GM23248 (cell line): Measurements from ENCODE around the gene NUDT19. TPM values are rescaled to one million over a fixed set of nuclear protein-coding genes. Genes with fewer than 3 reads are reported as not detected.

ENCODE experiments used
- DNase-seq: peaks from one replicate; pipeline ENCODE4 v3.0.0-alpha.2; 2015
- H2AFZ ChIP-seq: fragments of 200-600 bp; sonication (generic); 2 replicates; pipeline ENCODE4 v1.6.1; 2016; ENCODE audit warnings: antibody characterized with exemption
- H3F3A ChIP-seq: fragments of 200-600 bp; sonication (generic); 2 replicates; pipeline ENCODE4 v1.6.1; 2016; ENCODE audit warnings: mild to moderate bottlenecking, antibody characterized with exemption, mixed run types; ENCODE audit not compliant: insufficient read depth
- H3K27ac ChIP-seq: fragments of 200-600 bp; sonication (generic); 2 replicates; pipeline ENCODE4 v1.5.1; 2016; ENCODE audit warnings: mild to moderate bottlenecking
- H3K27me3 ChIP-seq: fragments of 200-600 bp; sonication (generic); replicated peaks from 2 replicates; pipeline ENCODE4 v1.6.1; 2016; ENCODE audit warnings: mild to moderate bottlenecking; ENCODE audit not compliant: insufficient read depth
- H3K36me3 ChIP-seq: fragments of 200-600 bp; sonication (generic); 2 replicates; pipeline ENCODE4 v1.6.1; 2016; ENCODE audit warnings: low read depth, mild to moderate bottlenecking
- H3K4me1 ChIP-seq: fragments of 200-600 bp; sonication (generic); 2 replicates; pipeline ENCODE4 v1.6.1; 2016; ENCODE audit warnings: mild to moderate bottlenecking; ENCODE audit not compliant: insufficient read depth
- H3K4me2 ChIP-seq: fragments of 200-600 bp; sonication (generic); one replicate; pipeline ENCODE4 v1.6.1; 2016; ENCODE audit warnings: mild to moderate bottlenecking; ENCODE audit not compliant: unreplicated experiment
- H3K4me3 ChIP-seq: fragments of 200-600 bp; sonication (generic); 2 replicates; pipeline ENCODE4 v1.5.1; 2016; ENCODE audit warnings: mild to moderate bottlenecking
- H3K79me2 ChIP-seq: fragments of 200-600 bp; sonication (generic); 2 replicates; pipeline ENCODE4 v1.6.1; 2016; ENCODE audit warnings: mild to moderate bottlenecking; ENCODE audit not compliant: insufficient read depth
- H3K9ac ChIP-seq: fragments of 200-600 bp; sonication (generic); 2 replicates; pipeline ENCODE4 v1.6.1; 2016; ENCODE audit warnings: mild to moderate bottlenecking
- H3K9me2 ChIP-seq: fragments of 200-600 bp; sonication (generic); 2 replicates; pipeline ENCODE4 v1.6.1; 2016; ENCODE audit warnings: mixed run types, mild to moderate bottlenecking, moderate library complexity; ENCODE audit not compliant: insufficient read depth
- H3K9me3 ChIP-seq: fragments of 200-600 bp; sonication (generic); one replicate; pipeline ENCODE4 v1.6.1; 2017; ENCODE audit warnings: low read depth
- H4K20me1 ChIP-seq: fragments of 200-600 bp; sonication (generic); 2 replicates; pipeline ENCODE4 v1.6.0; 2016; ENCODE audit not compliant: insufficient read depth
- EZH2 ChIP-seq: fragments of 200-600 bp; sonication (generic); IDR thresholded peaks from 2 replicates; pipeline ENCODE4 v1.6.1; 2018; ENCODE audit warnings: antibody characterized with exemption, mild to moderate bottlenecking; ENCODE audit not compliant: insufficient read depth, poor library complexity, severe bottlenecking
- EZH2phosphoT487 ChIP-seq: fragments of 200-600 bp; sonication (generic); IDR thresholded peaks from 2 replicates; pipeline ENCODE4 v1.6.1; 2018; ENCODE audit warnings: antibody characterized with exemption, moderate library complexity, mild to moderate bottlenecking, low read depth; ENCODE audit not compliant: insufficient read depth
- WGBS, 2 experiments: methylation state at CpG; one replicate each; pipeline ENCODE4 v1.1.6; 2015 to 2017; ENCODE audit warnings: low lambda C conversion rate in 2 of 2, low coverage in 1 of 2; ENCODE audit errors: missing lambda C conversion rate in 2 of 2; 5-methylcytosine and 5-hydroxymethylcytosine counted together
- in situ Hi-C: fragments of 300-500 bp; cut with MboI; formaldehyde crosslinking; loops from 2 replicates; pipeline ENCODE4 v1.15.0; 2020
- polyA plus RNA-seq: library from polyadenylated mRNA; unstranded; fragments of >200 nt; fragmentation: Nextera tagmentation; extraction: Ambion mirVana; gene quantifications from 2 replicates; pipeline ENCODE4 v1.2.1, GENCODE V29; 2016
- total RNA-seq: library from RNA; depleted of rRNA; stranded (reverse); fragments of >200 nt; shearing (Covaris generic); gene quantifications from 2 replicates; pipeline ENCODE4 v1.2.3, GENCODE V29; 2014

Gene NUDT19
- total and polyA plus RNA-seq, 2 experiments from 2014 or later: 18.0 to 25.1 TPM

DNA sequence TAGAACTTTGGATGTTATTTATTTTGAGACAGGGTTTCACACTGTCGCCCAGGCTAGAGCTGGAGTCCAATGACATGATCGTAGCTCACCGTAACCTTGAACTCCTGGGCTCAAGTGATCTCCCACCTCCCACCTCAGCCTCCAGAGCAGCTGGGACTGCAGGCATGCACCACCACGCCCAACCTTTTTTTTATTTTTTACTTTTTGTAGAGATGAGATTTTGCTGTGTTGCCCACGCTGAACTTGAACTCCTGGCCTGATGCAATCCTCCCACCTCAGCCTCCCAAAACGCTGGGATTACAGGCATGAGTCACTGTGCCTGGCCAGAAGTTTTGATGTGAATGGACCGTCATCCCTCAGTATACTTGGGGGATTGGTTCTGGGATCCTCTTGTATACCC lies 30.3 kb upstream of the NUDT19 start:
- no peak overlapping the region for H2AFZ ChIP-seq
- no peaks in the 10 kb centered on the region for H3K9me3 ChIP-seq
- no peaks in the 10 kb centered on the region for H3K36me3 ChIP-seq
- no peaks in the 10 kb centered on the region for H3K27me3 ChIP-seq
- no peak overlapping the region for H3K4me2 ChIP-seq
- H3K9ac ChIP-seq: no peak overlapping the region
- no peaks in the 10 kb centered on the region for H4K20me1 ChIP-seq
- no peak for DNase-seq
- peaks cover 89% of the 10 kb centered on the region for H3K79me2 ChIP-seq
- no peaks in the 10 kb centered on the region for H3K9me2 ChIP-seq
- TF ChIP-seq EZH2phosphoT487 (no peak), EZH2 (no peak)
- no peak overlapping the region for H3K4me3 ChIP-seq
- WGBS, 2 experiments: 91 to 93% methylated on average over 7 of the region's 7 CpGs
- H3K27ac ChIP-seq: no peak overlapping the region
- no peaks in the 10 kb centered on the region for H3F3A ChIP-seq
- H3K4me1 ChIP-seq: peaks cover 8% of the 10 kb centered on the region
- in situ Hi-C loops: no loop called here

DNA sequence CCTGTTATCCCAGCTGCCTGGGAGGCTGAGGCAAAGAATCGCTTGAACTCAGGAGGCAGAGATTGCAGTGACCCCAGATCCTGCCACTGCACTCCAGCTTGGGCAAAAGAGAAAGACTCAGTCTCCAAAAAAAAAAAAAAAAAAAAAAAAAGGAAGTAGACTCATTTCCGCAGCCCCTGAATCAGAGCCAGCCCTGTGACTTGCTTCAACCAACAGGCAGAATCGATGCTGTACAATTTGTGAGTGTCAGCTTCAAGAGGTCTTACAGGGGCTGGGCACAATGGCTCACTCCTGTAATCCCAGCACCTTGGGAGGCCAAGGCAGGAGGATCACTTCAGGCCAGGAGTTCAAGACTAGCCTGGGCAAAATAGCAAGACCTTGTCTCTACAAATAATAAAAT lies 29.4 kb upstream of the NUDT19 start:
- no peak for TF ChIP-seq EZH2
- no peak for TF ChIP-seq EZH2phosphoT487
- H3K4me2 ChIP-seq: no peak overlapping the region
- in situ Hi-C loops: no loop called here

DNA sequence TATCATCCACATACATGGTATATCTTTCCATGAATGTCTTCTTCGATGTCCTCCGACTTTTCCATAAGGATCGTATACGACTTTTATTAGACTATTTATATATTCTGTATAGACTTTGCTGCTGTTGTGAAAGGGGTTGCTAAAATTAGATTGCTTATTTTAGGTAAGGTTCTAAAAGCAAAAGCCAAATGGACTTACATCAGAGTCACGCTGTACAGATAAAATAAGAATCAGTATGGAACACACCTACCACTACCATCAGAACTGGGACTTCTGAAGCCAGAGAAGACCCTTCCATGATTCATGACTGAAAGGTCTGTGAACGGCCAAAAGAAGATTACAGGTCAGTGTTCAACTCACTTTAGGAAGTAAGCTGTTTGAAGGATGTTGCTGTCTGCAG lies 25.5 kb upstream of the NUDT19 start:
- H3K4me3 ChIP-seq: no peak overlapping the region
- in situ Hi-C loops: no loop called here
- no peak overlapping the region for H3K4me2 ChIP-seq
- 90 to 92% methylated on average over 6 of the region's 6 CpGs for WGBS, 2 experiments
- TF ChIP-seq EZH2phosphoT487: no peak
- no peaks in the 10 kb centered on the region for H3K27me3 ChIP-seq
- no peak overlapping the region for H3K9ac ChIP-seq
- H3F3A ChIP-seq: no peaks in the 10 kb centered on the region
- no peak overlapping the region for H2AFZ ChIP-seq
- no peaks in the 10 kb centered on the region for H3K9me2 ChIP-seq
- no peaks in the 10 kb centered on the region; the same call in 1 of the 2 replicates for H4K20me1 ChIP-seq
- no peak for DNase-seq
- no peak overlapping the region for H3K27ac ChIP-seq
- no peaks in the 10 kb centered on the region for H3K36me3 ChIP-seq
- H3K4me1 ChIP-seq: peaks cover 8% of the 10 kb centered on the region
- H3K79me2 ChIP-seq: peaks cover 93% of the 10 kb centered on the region
- H3K9me3 ChIP-seq: no peaks in the 10 kb centered on the region

More for the DNA sequence above, 29.4 kb upstream of the NUDT19 start:
- DNase-seq: peak; percentile 72
- Histone ChIP-seq H3K79me2 (peaks cover 89% of the 10 kb centered on the region), H3K36me3 (no peaks in the 10 kb centered on the region), H3K9ac (no peak overlapping the region), H3F3A (no peaks in the 10 kb centered on the region), H3K27ac (no peak overlapping the region), H2AFZ (no peak overlapping the region), H3K9me3 (no peaks in the 10 kb centered on the region), H3K9me2 (no peaks in the 10 kb centered on the region), H3K4me1 (peaks cover 8% of the 10 kb centered on the region), H3K27me3 (no peaks in the 10 kb centered on the region), H3K4me3 (no peak overlapping the region), H4K20me1 (no peaks in the 10 kb centered on the region)
- 22 to 33% methylated on average over 3 of the region's 3 CpGs for WGBS, 2 experiments

DNA sequence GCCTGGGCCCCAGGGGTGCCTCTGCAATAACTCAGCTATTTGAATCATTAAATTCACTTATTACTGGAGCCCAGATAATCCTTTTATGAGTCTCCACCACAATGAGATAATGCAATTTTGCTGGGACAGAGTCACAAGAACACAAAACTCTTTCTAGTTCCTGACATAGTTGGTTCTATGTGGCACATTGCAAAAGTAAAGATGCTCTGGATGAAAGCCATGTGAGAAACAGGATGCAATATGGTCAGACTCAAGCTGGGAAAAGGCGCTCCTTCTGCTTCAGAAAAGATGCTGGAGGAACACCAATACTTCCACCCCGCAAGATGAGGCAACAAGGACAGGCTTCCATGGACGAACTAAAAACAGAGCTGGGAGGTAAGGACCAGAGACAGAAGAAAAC lies 22.3 kb upstream of the NUDT19 start:
- Histone ChIP-seq H3K4me2 (no peak overlapping the region), H4K20me1 (no peaks in the 10 kb centered on the region; the same call in 1 of the 2 replicates), H3K27me3 (no peaks in the 10 kb centered on the region), H3K4me3 (no peak overlapping the region), H3K9me3 (no peaks in the 10 kb centered on the region), H3K9ac (no peak overlapping the region), H3K79me2 (peaks cover 96% of the 10 kb centered on the region), H3K9me2 (no peaks in the 10 kb centered on the region), H3K36me3 (no peaks in the 10 kb centered on the region), H3K27ac (no peak overlapping the region), H2AFZ (no peak overlapping the region), H3K4me1 (peaks cover 18% of the 10 kb centered on the region), H3F3A (no peaks in the 10 kb centered on the region)
- DNase-seq: no peak
- WGBS, 2 experiments: 93 to 94% methylated on average over 3 of the region's 3 CpGs
- no peak for TF ChIP-seq EZH2phosphoT487
- TF ChIP-seq EZH2: no peak
- in situ Hi-C loops: no loop called here
